Muscle layer of colon (tissue), 2 donors: Measurements from ENCODE around the gene WDR83.

ENCODE experiments used
- H3K27ac ChIP-seq: one replicate; pipeline ENCODE4 v1.7.0; 2013; ENCODE audit warnings: low read depth, mild to moderate bottlenecking, low read length, moderate library complexity
- H3K27me3 ChIP-seq, 2 donors: one replicate each; pipeline ENCODE4 v1.7.0; 2013; ENCODE audit warnings: low read length in 2 of 2, mild to moderate bottlenecking in 2 of 2; ENCODE audit not compliant: insufficient read depth in 2 of 2, control insufficient read depth in 1 of 2
- H3K36me3 ChIP-seq: one replicate; pipeline ENCODE4 v1.7.0; 2013; ENCODE audit warnings: mild to moderate bottlenecking, low read length; ENCODE audit not compliant: insufficient read depth
- H3K4me1 ChIP-seq: one replicate; pipeline ENCODE4 v1.7.0; 2013; ENCODE audit warnings: mild to moderate bottlenecking, low read length; ENCODE audit not compliant: insufficient read depth
- H3K4me3 ChIP-seq, 2 donors: one replicate each; pipeline ENCODE4 v1.7.0; 2013; ENCODE audit warnings: low read length in 2 of 2, low read depth in 1 of 2, mild to moderate bottlenecking in 1 of 2, moderate library complexity in 1 of 2
- H3K9ac ChIP-seq: one replicate; pipeline ENCODE4 v1.7.0; 2013; ENCODE audit warnings: low read length
- H3K9me3 ChIP-seq: one replicate; pipeline ENCODE4 v1.7.0; 2013; ENCODE audit warnings: mild to moderate bottlenecking, low read length
- donor health status: abdominal sarcoma.
- donor health status: Adenocarcinoma of cecum.

Gene WDR83

DNA sequence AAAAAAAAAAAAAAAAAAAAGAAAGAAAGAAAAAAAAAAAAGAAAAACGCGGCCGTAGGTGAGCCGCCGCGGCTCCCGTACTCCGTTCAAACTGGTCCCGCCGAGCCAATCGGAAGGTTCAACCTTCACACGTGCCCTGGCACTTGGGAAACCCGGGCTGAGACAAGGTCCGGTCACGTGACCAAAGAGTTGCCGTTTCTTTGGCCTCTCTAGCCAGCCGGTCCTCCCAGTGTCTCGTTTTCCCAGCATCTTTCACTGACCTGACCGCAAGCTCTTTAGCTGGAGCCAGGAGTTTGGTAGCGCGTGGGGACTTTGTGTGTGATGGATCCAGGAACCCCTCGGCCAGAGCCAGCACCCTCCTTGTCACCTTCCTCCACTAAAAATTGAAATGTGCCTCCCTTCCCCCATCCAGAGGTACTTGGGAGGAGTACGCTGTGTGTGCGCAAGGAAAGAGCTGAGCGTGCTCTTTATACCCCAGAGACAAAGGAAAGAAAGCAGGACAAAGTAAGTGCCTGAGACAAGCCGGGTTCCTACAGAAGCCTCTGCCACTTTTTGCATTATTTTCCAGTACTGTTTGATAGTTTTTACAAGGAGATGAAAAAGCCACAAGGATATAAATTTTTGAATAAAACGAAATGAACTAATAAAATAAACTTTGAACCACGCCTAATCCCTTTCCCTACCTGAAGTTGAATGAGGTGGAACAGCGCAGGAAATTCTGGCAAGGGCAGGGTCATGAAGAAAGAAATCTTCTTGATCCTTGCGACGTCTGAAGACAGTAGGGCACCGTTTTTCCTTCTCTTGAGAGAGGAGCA is 56.2 kb downstream of the WDR83 start:
- Histone ChIP-seq H3K4me1 (peaks cover 30% of the 10 kb centered on the region), H3K36me3 (peaks cover 9% of the 10 kb centered on the region), H3K27me3 (no peaks in the 10 kb centered on the region), H3K9me3 (no peaks in the 10 kb centered on the region), H3K27ac (peak overlapping the region; percentile 94), H3K9ac (peak overlapping the region; percentile 51), H3K4me3 (peak overlapping the region; percentile 89 to 94)

DNA sequence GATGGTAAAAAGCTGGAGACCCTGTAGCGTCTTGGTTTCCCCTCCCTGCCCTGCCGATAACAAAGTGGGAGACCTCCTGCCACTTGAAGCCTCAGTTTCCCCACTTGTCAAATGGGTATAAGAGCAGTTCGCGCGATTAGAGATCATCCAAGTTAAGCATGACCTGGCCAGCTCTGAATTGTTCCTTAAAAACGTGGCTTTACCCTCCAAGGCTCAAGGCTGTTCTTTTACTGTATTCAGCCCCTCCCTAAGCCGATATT is 56.7 kb downstream of the WDR83 start:
- H3K9me3 ChIP-seq: no peaks in the 10 kb centered on the region

DNA sequence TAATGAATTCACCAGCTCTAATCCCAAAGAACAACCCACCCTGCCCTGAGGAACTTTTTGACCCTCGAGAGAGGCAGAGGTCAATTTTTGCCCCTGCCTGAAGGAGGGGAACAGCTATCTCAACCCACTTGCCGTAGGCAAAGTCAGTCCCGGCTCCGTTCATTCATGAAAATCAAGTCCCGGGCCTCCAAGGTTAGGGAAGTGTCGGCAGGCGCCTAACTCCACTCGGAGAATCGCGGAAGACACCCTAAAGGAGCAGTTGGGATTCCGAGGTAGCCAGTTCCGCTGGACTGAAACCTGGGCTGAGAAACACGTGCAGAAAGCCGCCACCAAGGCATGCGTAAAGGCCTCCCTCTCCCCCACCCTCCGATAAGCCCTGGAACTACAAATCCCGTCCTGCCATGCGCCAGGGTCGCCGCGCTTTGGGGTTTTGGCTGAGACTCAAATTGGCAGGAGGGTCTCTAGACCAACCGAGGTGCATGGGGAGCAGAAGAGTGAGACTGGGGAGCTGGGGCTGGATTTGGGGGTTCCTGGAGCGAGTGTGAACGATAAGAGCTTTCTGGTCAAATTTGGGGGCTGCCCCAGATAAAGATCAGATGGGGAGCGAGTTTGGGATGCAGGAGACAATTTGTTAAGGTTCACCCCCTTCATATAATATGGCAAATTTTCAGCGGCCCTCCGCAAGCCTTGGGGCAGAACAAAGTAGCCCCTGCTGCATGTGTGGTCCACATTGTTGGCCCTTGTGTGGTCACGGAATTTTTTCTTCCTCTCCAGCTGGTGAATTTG is 57.2 kb downstream of the WDR83 start, which contains the start of gene TNPO2:
Gene TNPO2, minus strand, starts transcription at position 292 of the 786 bp plus-strand sequence. CDS start 2,955 bp downstream, outside the sequence.
- peak within 1 kb of the TSS; percentile 62 to 94 for H3K4me3 ChIP-seq
- H3K4me1 ChIP-seq: peaks cover 30% of the 10 kb centered on the region
- no peaks in the 10 kb centered on the region for H3K27me3 ChIP-seq
- H3K9ac ChIP-seq: peak within 1 kb of the TSS; percentile 51
- no peaks in the 10 kb centered on the region for H3K9me3 ChIP-seq
- H3K36me3 ChIP-seq: peaks cover 7% of the 10 kb centered on the region
- peak within 1 kb of the TSS; percentile 94 for H3K27ac ChIP-seq

More for the DNA sequence above, 56.7 kb downstream of the WDR83 start:
- Histone ChIP-seq H3K36me3 (peaks cover 8% of the 10 kb centered on the region), H3K4me3 (peak overlapping the region; percentile 62 to 94), H3K27ac (peak overlapping the region; percentile 94), H3K27me3 (no peaks in the 10 kb centered on the region), H3K4me1 (peaks cover 30% of the 10 kb centered on the region), H3K9ac (peak overlapping the region; percentile 51)
